ENCODE measurements around the gene DYNC1H1.

Gene DYNC1H1

DNA sequence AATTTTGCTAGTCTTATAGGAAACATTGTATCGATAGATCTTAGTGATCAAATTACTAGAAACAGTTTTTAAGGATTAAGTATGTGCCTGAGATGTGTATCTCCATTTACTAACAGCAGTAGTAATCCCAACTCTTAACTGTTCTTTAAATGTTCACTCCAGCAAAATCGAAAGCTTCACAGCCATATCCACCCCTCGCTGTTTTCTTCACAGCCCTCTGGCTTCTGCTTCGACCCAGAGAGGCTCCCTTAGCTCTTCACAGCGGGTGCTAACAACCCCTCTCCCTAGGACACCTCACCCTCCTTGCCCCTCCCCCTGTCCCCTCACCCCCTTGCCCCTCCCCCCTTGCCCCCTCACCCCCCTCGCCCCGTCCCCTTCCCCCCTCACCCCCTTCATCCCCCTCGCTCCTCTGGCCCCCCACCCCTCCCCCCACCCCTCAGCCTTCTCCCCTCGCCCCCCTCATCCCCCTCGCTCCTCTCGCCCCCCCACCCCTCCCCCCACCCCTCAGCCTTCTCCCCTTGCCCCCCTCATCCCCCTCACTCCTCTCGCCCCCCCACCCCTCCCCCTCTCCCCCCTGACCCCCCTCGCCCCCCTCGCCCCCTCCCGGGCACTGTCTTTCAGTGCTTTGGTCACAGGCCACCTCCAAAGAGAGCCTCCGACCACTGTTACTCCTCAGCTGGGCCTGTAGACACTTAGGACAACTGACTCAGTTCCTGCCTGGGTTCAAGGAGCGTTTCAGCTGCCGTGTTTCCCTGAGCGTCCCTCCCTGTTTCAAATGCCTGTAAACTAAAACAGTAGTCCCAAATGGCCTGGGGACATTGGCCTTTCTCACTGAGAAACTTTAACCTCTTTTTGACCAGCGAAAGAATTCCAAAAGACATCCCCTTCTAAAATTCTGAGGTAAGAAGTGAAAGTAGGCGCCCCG, 46.0 kb upstream of the DYNC1H1 start:
- H3K4me2 ChIP-seq, result no peak overlapping the region
- no peaks in the 10 kb centered on the region for H3K36me3 ChIP-seq (ENCODE audit: insufficient read depth)
- H3K27ac ChIP-seq, result no peak overlapping the region
- no peak overlapping the region for H3K4me3 ChIP-seq (IDR thresholded peaks at IDR 0.05; ENCODE audit: insufficient read depth, low read depth, low read length)
- H3K79me2 ChIP-seq (ENCODE audit: insufficient read depth, low read depth), result no peaks in the 10 kb centered on the region
- no peaks in the 10 kb centered on the region for H4K20me1 ChIP-seq (ENCODE audit: insufficient read depth)
- TF ChIP-seq, protein P1, sequence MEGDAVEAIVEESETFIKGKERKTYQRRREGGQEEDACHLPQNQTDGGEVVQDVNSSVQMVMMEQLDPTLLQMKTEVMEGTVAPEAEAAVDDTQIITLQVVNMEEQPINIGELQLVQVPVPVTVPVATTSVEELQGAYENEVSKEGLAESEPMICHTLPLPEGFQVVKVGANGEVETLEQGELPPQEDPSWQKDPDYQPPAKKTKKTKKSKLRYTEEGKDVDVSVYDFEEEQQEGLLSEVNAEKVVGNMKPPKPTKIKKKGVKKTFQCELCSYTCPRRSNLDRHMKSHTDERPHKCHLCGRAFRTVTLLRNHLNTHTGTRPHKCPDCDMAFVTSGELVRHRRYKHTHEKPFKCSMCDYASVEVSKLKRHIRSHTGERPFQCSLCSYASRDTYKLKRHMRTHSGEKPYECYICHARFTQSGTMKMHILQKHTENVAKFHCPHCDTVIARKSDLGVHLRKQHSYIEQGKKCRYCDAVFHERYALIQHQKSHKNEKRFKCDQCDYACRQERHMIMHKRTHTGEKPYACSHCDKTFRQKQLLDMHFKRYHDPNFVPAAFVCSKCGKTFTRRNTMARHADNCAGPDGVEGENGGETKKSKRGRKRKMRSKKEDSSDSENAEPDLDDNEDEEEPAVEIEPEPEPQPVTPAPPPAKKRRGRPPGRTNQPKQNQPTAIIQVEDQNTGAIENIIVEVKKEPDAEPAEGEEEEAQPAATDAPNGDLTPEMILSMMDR (conservative IDR thresholded peaks at IDR 0.05; ENCODE audit: low read depth, low read length), result no peak
- H3K4me1 ChIP-seq (ENCODE audit: low read depth, poor library complexity, severe bottlenecking), result no peaks in the 10 kb centered on the region
- no peak overlapping the region for H2AFZ ChIP-seq (ENCODE audit: low read depth)
- H3K27me3 ChIP-seq (ENCODE audit: insufficient read depth, low read depth), result no peaks in the 10 kb centered on the region
- no peak overlapping the region for H3K9ac ChIP-seq

DNA sequence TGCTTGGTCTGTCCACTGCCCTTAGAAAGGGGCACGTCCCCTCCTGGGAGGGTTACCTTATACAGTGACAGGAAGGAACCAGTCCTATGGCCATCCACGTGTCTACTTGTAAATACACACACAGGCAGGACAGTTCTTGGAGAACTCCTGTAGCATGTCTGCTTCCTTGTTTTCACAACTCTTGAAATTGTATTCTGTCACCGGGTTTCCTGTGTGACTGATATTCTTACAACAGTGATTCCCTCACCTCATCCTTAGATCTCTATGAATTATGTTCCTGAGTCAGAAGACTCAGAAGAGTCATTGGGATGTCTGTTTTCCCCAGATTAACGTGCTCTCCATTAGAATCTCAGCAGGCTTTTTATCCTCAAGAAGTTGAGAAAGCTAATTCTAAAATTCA, 44.1 kb upstream of the DYNC1H1 start:
- TF ChIP-seq, protein P1 (conservative IDR thresholded peaks at IDR 0.05; ENCODE audit: low read depth, low read length), result no peak
- Histone ChIP-seq H3K4me1 (ENCODE audit: low read depth, poor library complexity, severe bottlenecking) (no peaks in the 10 kb centered on the region), H3K4me2 (no peak overlapping the region), H3K4me3 (IDR thresholded peaks at IDR 0.05; ENCODE audit: insufficient read depth, low read depth, low read length) (no peak overlapping the region), H4K20me1 (ENCODE audit: insufficient read depth) (no peaks in the 10 kb centered on the region), H3K79me2 (ENCODE audit: insufficient read depth, low read depth) (no peaks in the 10 kb centered on the region), H3K27ac (no peak overlapping the region), H3K9ac (no peak overlapping the region), H3K36me3 (ENCODE audit: insufficient read depth) (no peaks in the 10 kb centered on the region), H2AFZ (ENCODE audit: low read depth) (no peak overlapping the region), H3K27me3 (ENCODE audit: insufficient read depth, low read depth) (no peaks in the 10 kb centered on the region)

DNA sequence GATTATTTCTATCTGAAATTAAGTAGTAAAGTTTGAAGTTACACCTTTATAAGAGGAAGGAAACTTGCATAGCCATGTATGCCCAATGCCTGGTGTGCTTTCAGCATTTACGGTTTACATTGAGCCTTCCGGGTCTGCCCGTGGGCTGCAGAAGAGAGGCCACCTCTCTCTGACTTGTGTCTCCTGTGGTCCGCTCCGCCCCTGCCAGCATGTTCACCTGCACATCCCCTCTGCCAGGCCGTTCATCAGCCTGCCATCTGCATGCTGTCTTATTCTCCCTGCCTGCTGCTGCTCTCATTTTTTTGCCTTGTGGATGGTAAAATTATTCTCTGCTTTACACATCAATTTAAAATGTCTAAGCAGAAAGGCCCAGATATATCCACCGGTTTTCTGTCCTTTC, 41.5 kb upstream of the DYNC1H1 start:
- Histone ChIP-seq H3K79me2 (ENCODE audit: insufficient read depth, low read depth) (no peaks in the 10 kb centered on the region), H3K4me1 (ENCODE audit: low read depth, poor library complexity, severe bottlenecking) (no peaks in the 10 kb centered on the region), H3K27ac (no peak overlapping the region), H2AFZ (ENCODE audit: low read depth) (no peak overlapping the region), H3K36me3 (ENCODE audit: insufficient read depth) (no peaks in the 10 kb centered on the region), H3K4me3 (IDR thresholded peaks at IDR 0.05; ENCODE audit: insufficient read depth, low read depth, low read length) (no peak overlapping the region), H3K4me2 (no peak overlapping the region), H4K20me1 (ENCODE audit: insufficient read depth) (no peaks in the 10 kb centered on the region), H3K9ac (no peak overlapping the region), H3K27me3 (ENCODE audit: insufficient read depth, low read depth) (no peaks in the 10 kb centered on the region)
- TF ChIP-seq, protein P1 (conservative IDR thresholded peaks at IDR 0.05; ENCODE audit: low read depth, low read length), result no peak

DNA sequence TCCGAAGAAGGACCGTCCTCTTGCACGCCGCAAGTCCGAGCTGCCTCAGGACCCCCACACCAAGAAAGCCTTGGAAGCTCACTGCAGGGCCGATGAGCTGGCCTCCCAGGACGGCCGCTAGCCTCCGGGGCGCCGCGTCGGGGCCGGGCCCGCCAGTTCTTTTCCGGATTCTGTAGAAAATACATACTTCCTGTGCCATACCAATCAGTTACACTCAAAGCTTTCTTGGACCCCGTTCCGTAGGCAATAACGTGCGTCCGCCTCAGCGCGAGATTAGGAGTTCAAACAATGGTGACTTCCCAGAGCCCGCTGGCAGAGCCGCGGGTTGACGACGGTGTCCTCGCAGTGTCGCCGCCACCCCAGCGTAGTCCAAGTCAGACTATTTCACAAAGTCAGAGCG, 39.2 kb upstream of the DYNC1H1 start:
- Histone ChIP-seq H3K27ac (no peak overlapping the region), H3K36me3 (ENCODE audit: insufficient read depth) (no peaks in the 10 kb centered on the region), H3K4me2 (no peak overlapping the region), H2AFZ (ENCODE audit: low read depth) (no peak overlapping the region), H3K4me1 (ENCODE audit: low read depth, poor library complexity, severe bottlenecking) (no peaks in the 10 kb centered on the region), H3K9ac (no peak overlapping the region), H4K20me1 (ENCODE audit: insufficient read depth) (no peaks in the 10 kb centered on the region), H3K79me2 (ENCODE audit: insufficient read depth, low read depth) (no peaks in the 10 kb centered on the region), H3K27me3 (ENCODE audit: insufficient read depth, low read depth) (no peaks in the 10 kb centered on the region), H3K4me3 (IDR thresholded peaks at IDR 0.05; ENCODE audit: insufficient read depth, low read depth, low read length) (no peak overlapping the region)
- TF ChIP-seq, protein P1 (conservative IDR thresholded peaks at IDR 0.05; ENCODE audit: low read depth, low read length), result no peak

All from KMS-11 (cell line).